Activated CD4-positive, alpha-beta T cell treated with anti-CD3 and anti-CD28 coated beads for 24 hours (primary cell): ENCODE measurements around the gene ACACA.
"Not testable (repeated sequence)": the region's sequence is repeated elsewhere in the genome, so short reads cannot be mapped to it uniquely, and the experiment has no call there.

Experiments
- DNase-seq, 2 donors: peaks; one replicate each; pipeline ENCODE4 v3.0.0-alpha.2; 2020; ENCODE audit warnings: low read depth in 2 of 2

Gene ACACA

GRCh38 chr17:37100231-37100630, 306.4 kb downstream of the ACACA start:
- no peak for DNase-seq

GRCh38 chr17:37098910-37099664, 307.5 kb downstream of the ACACA start:
- DNase-seq: no peak

GRCh38 chr17:37098152-37098551, 308.5 kb downstream of the ACACA start:
- DNase-seq: no peak

DNA sequence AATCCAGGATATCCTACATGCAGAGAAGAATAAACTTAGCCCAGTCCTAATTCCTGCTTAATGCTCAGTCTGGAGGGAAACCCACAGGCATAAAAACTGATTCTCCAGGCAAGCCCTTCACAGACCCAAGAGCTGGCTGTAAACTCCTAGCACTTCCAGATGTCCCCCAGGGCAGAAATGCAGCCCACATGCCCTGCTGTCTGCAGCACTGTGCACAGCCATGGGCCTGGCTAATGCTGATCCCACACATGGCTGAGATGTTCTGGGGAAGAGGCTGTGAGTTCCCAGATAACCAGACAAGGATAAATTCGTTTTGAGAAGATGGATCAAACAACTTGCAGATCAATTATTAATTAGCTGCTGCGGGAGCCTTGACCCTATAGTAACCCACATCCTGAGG, 309.5 kb downstream of the ACACA start:
- DNase-seq: no peak

DNA sequence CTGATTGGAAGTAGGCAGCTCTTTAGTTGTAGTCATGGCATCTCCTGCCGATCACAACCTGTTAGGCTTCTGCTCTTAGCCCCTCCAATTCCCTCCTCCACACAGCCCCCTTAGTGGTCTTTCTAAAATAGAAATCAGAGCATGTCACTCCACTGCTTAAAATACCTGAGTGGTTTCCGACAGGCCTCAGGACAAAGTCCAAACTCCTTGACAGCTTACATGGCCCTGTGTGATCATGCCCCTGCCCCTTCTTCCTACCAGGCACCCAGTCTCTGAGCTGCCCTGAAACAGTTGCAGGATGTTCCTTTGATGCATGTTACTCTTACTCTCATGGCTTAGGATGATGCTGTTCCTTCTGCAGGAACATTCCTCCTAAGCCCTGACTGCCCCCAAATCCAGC, 310.6 kb downstream of the ACACA start:
- no peak for DNase-seq

DNA sequence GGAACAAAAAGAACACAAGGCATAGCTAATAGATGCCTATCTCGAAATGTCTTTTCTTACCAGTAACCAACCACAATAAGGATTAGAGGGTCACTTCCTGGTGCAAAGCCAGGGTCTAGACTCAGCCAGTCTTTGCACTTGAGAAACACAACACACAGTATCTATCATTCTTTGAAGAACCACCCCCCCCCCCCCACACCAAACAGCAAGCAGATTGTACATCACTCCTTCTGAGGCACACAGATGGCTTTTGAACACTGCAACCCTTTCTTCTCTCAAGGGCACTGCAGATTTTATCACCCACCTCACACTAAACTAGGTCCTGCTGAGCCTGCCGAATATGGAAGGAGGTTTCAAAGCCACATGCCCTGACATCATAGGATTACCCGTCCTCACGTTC, 312.2 kb downstream of the ACACA start:
- DNase-seq: no peak

DNA sequence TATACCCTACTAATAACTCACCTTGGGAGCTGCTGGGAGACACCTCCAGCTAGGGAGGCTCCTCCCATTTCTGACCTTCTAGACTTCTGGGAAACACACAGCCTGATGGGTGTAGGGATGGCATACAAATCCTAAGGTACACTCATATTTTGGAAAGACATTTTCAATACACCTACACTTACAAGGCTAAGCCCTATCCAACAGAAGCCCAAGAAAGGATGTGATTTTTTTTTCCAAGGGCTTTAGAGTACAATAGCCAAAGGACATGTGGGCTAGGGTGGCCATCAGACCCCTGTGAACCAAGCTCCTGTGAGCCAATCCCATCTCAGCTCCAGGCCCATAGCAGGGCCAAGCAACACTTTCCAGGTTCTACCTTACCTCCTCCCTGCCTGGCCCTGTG, 313.9 kb downstream of the ACACA start:
- DNase-seq: no peak

DNA sequence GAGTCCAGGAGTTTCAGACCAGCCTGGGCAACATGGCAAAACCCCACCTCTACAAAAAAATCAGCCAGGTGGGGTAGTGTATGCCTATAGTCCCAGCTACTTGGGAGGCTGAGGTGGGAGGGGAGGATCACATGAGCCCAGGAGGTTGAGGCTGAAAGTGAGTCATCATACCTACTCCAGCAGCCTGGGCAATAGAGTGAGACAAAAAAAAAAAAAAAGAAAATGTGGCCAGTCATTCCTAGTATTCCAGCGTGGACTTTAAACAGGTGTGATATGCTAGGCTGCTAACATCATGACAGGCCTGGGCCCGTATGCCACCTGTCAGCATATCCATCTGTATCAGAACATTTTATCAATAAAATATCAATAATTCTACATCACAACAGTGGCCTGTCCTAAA, 314.6 kb downstream of the ACACA start:
- DNase-seq: no peak

DNA sequence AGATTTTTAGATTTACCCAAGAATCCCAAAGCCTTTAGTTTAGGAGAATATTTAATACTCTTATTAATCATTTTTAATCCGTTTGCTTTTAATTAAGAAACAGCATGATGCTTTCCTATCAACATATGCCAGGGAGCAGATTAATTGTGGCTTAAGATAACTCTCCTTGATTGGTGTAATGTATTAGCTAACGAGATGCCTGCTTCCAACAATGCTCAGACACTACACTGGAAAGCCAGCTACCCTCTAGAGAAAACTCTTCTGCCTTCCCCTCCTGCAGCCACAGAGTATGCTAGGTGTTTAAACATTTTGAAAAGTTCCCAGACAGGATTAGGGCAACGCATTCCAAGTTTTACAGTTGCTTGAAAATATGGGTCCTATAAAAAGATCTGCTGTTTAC, 315.7 kb downstream of the ACACA start:
- DNase-seq: no peak

DNA sequence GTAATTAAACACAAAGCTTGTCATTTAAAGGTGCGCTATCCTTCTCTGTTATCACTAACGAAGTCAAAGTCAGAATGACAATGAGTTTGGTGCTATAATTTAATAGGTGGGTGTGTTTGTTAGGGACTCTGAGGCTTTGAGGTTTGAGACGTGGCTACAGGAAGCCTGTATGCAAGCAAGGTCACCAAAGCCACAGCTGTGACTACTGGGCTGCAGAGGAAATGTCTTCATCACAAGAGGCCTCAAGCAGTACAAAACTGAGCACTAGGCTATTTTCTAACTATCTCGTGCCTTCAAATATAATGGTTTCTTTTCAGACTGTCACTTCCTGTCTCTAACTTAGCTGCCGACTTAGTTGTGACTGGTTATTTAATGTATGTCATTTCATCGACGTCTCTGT, 316.7 kb downstream of the ACACA start:
- DNase-seq: peak in 1 of 2 donors; percentile 3

DNA sequence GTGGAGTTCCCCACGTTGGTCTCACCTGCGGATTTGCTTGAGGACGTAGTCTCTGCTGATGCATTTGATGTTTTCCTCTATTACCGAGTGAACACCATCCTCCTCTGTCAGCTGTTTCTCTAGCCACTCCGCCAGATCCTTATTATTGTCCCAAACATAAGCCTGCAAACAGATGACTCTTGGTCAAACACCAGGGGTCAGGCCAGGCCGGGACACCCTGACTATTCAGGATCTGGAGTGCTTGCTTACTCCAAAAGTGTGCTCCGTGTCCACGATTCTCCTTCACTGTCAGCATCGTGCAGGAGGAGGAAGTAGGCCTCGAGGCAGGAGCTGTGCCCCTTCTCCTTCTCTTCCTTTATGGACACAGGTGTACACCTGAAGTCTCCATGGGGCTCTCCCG, 317.7 kb downstream of the ACACA start:
- DNase-seq: no peak

DNA sequence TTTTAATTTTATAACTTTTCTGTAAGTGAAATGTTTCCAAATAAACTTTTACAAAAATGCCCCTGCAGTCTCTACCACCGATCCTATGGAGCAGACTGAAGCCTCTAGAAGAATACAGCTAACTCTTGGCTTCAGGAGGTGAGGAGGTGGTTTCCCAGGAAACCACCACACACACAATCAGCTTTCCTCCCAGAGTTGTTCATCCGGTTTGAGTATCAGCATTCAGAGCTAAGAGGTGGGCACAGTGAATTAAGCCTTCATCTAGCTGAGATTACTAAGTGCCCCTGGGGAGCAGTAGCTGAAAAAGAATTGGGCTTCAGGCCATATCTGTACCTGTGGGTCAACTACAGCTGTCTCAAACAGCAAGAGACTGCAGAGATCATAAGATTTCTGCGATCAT, 318.2 kb downstream of the ACACA start:
- DNase-seq: no peak

DNA sequence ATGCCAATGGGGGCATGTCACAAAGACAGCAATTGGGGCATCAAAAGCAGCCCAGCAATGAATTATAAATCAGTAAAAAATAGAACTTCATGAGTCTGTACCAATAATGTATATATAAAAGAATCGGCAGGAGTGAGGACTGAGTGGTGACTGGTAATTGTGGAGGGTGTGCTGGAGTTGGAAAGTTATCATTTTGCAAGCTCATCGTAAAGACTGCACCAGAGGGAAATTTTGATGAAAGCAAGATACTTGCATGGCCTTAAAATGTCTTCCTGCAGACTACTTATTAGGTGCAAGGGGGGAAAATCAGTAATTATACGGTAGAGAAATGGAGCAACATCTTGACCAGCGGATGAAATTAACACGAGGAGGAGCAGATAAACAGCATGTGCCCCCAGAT, 319.0 kb downstream of the ACACA start:
- DNase-seq: no peak

- DNase-seq: no peak
Observed at GRCh38 chr17:37086948-37087347, 319.7 kb downstream of the ACACA start.

- no peak for DNase-seq
Observed at GRCh38 chr17:37086334-37086733, 320.3 kb downstream of the ACACA start.

- DNase-seq: no peak
Observed at GRCh38 chr17:37084372-37084771, 322.3 kb downstream of the ACACA start.

DNA sequence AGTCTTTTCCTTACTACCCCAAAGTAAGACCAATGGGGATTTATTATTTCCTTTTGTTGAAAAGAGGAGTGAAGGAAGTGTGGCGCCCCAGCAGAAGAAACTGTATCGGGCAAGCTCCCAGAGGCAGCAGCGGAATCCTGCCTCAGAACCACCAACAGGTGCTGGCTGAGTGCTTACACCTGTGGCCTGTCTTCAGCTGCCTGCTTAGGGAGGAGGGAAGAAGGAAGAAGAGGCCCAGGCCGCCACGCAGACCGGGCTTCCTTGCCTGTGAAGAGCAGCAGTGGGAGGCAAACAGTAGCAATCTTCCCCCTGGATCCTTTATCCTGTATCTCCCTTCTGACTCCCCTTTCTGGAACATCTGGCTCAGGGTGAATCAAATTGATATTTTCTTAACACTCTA, 323.2 kb downstream of the ACACA start:
- DNase-seq: no peak

GRCh38 chr17:37082985-37083384, 323.7 kb downstream of the ACACA start:
- no peak for DNase-seq

- no peak for DNase-seq
Observed at GRCh38 chr17:37082311-37082860, 324.2 kb downstream of the ACACA start.

- DNase-seq: no peak
Observed at GRCh38 chr17:37081287-37081686, 325.3 kb downstream of the ACACA start.

DNA sequence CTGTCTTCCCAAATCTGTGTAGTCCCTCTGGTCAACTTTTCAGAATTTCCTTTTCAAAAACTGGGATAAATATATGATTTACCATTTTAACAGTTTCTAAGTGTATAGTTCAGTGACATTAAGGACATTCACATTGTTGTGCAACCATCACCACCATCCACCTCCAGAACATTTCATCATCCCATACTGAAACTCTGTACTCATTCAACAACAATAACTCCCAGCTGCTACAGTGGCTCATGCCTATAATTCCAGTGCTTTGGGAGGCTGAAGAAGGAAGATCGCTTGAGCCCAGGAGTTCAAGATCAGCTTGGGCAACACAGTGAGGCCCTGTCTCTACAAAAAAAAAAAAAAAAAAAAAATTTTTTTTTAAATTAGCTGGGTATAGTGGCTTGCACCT, 326.9 kb downstream of the ACACA start:
- DNase-seq: no peak

GRCh38 chr17:37079065-37079708, 327.4 kb downstream of the ACACA start:
- no peak for DNase-seq

DNA sequence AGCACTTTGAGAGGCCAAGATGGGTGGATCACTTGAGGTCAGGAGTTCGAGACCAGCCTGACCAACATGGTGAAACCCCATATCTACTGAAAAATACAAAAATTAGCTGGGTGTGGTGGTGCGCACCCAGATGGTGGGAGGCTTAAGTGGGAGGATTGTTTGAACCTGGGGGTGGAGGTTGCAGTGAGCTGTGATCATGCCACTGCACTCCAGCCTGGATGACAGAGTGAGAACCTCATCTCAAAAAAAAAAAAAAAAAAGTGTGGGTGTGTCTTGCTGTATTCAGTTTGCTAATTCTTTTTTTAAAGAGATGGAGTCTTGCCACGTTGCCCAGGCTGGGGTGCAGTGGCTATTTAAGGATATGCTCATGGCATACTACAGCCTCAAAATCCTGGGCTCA, 333.2 kb downstream of the ACACA start:
- DNase-seq: not testable (repeated sequence)
